GM13977 (cell line): ENCODE results near the gene NPC1L1.

ENCODE experiments used
- DNase-seq: peaks from one replicate; pipeline ENCODE4 v3.0.0; 2012; ENCODE audit warnings: low spot score
- CTCF ChIP-seq: IDR thresholded peaks from 2 replicates; pipeline ENCODE4 v1.5.1; 2012; ENCODE audit warnings: mild to moderate bottlenecking, control low read depth; ENCODE audit not compliant: insufficient read depth; ENCODE audit errors: extremely low read depth, missing control alignments
- in situ Hi-C: fragments of 300-500 bp; cut with MboI; formaldehyde crosslinking; loops from one replicate; pipeline ENCODE4 v1.12.0; 2022; ENCODE audit warnings: low sequenced_read_pairs, low pct_unique_long_range_greater_than_20kb, mixed read lengths, inconsistent platforms; ENCODE audit not compliant: unreplicated experiment

NPC1L1 gene

GRCh38 chr7:44530990-44531389, 10.1 kb downstream of the NPC1L1 start:
- no peak for TF ChIP-seq CTCF
- in situ Hi-C loops: no loop called here
- no peak for DNase-seq

GRCh38 chr7:44524811-44525388, 16.2 kb downstream of the NPC1L1 start:
- in situ Hi-C loops: no loop called here
- no peak for DNase-seq
- no peak for TF ChIP-seq CTCF

GRCh38 chr7:44522315-44522714, 18.8 kb downstream of the NPC1L1 start:
- in situ Hi-C loops: no loop called here
- DNase-seq: no peak
- TF ChIP-seq CTCF: no peak

- no peak for DNase-seq
- in situ Hi-C loops: no loop called here
- TF ChIP-seq CTCF: no peak
These were observed 19.6 kb downstream of the NPC1L1 start for GRCh38 chr7:44521347-44522095.

DNA sequence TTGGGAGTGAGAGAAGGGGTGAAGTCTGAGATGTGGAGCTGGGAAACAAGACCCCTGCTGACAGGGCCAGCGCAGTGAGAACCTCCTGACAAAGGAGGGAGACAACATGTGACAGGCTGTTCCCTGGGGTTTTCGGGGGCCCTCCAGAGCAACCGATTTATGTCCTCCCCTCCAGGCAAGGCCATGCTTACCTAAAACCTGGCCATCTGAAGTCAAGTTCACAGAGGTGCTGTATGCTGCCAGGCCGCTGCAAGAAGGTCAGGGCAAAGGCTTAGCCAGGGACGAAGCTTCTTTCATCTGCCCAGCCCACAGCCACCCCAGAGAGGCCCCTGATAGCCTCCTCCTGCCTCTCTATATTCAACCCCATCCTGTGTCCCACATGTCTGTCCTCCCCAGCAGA, 20.6 kb downstream of the NPC1L1 start:
- TF ChIP-seq CTCF: no peak
- no peak for DNase-seq
- in situ Hi-C loops: no loop called here

DNA sequence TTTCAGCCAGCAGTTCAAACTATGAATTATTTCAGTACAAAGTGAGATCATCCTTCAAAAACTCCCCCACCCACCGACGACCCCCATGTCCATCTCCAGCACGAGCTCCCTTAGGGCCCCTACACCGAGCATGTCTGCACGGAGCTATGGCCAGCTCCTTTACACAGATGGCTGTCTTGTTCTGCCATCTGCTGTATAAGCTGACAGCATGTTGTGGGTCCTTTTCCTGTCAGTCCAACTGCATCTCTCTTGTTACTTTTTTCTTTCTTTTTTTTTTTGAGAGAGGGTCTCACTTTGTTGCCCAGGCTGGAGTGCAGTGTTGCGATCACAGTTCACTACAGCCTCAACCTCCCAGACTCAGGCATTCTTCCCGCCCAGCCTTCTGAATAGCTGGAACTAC, 21.6 kb downstream of the NPC1L1 start:
- DNase-seq: no peak
- in situ Hi-C loops: no loop called here

More for the DNA sequence above, 21.6 kb downstream of the NPC1L1 start:
- no peak for TF ChIP-seq CTCF
